OCI-LY1 (cell line): Measurements from ENCODE around the gene PRPF4.

Experiments used
- H2AFZ ChIP-seq: fragments of 200-600 bp; sonication (generic), shearing (Covaris generic); 2 replicates; pipeline ENCODE4 v1.6.0; 2014; ENCODE audit warnings: antibody characterized with exemption, mild to moderate bottlenecking, low read length
- H3F3A ChIP-seq: fragments of 200-600 bp; sonication (generic), shearing (Covaris generic); 2 replicates; pipeline ENCODE4 v1.6.0; 2014; ENCODE audit warnings: mild to moderate bottlenecking, antibody characterized with exemption, low read length, moderate library complexity; ENCODE audit not compliant: insufficient read depth
- H3K27ac ChIP-seq: fragments of 200-600 bp; sonication (generic); 2 replicates; pipeline ENCODE4 v1.5.1; 2014; ENCODE audit warnings: low read length, mixed run types, mild to moderate bottlenecking, low read depth; ENCODE audit not compliant: poor library complexity, severe bottlenecking
- H3K27me3 ChIP-seq: fragments of 200-600 bp; sonication (generic); 2 replicates; pipeline ENCODE4 v1.6.0; 2014; ENCODE audit warnings: antibody characterized with exemption, mild to moderate bottlenecking, low read length, moderate library complexity; ENCODE audit not compliant: insufficient read depth
- H3K36me3 ChIP-seq: fragments of 200-600 bp; sonication (generic); 2 replicates; pipeline ENCODE4 v1.6.1; 2014; ENCODE audit warnings: mild to moderate bottlenecking, antibody characterized with exemption, low read length, moderate library complexity, mixed read lengths; ENCODE audit not compliant: insufficient read depth
- H3K4me1 ChIP-seq: fragments of 200-600 bp; sonication (generic); 2 replicates; pipeline ENCODE4 v1.5.1; 2014; ENCODE audit warnings: mild to moderate bottlenecking, low read length, moderate library complexity; ENCODE audit not compliant: insufficient read depth, severe bottlenecking
- H3K4me2 ChIP-seq: fragments of 200-600 bp; sonication (generic), shearing (Covaris generic); 2 replicates; pipeline ENCODE4 v1.6.1; 2014; ENCODE audit warnings: low read length
- H3K4me3 ChIP-seq: fragments of 200-600 bp; sonication (generic); 2 replicates; pipeline ENCODE4 v1.5.1; 2014; ENCODE audit warnings: low read length, low read depth, mild to moderate bottlenecking, mixed read lengths; ENCODE audit not compliant: poor library complexity, severe bottlenecking
- H3K79me2 ChIP-seq: fragments of 200-600 bp; shearing (Covaris generic); 2 replicates; pipeline ENCODE4 v1.6.1; 2016; ENCODE audit warnings: mixed run types, low read length, mixed read lengths; ENCODE audit not compliant: insufficient read depth
- H3K9ac ChIP-seq: fragments of 200-600 bp; sonication (generic), shearing (Covaris generic); 2 replicates; pipeline ENCODE4 v1.6.1; 2014; ENCODE audit warnings: mild to moderate bottlenecking, low read length, mixed read lengths
- H3K9me2 ChIP-seq: fragments of 200-600 bp; sonication (generic), shearing (Covaris generic); 2 replicates; pipeline ENCODE4 v1.6.1; 2014; ENCODE audit warnings: low read depth, mild to moderate bottlenecking, low read length, mixed read lengths
- H3K9me3 ChIP-seq: fragments of 200-600 bp; shearing (Covaris generic); 2 replicates; pipeline ENCODE4 v1.6.1; 2014; ENCODE audit warnings: low read length, mixed read lengths
- H4K20me1 ChIP-seq: fragments of 200-600 bp; sonication (generic), shearing (Covaris generic); 2 replicates; pipeline ENCODE4 v1.6.0; 2016; ENCODE audit warnings: mild to moderate bottlenecking, low read length; ENCODE audit not compliant: insufficient read depth
- EZH2 ChIP-seq: fragments of 200-600 bp; sonication (generic), shearing (Covaris generic); IDR thresholded peaks from 2 replicates; pipeline ENCODE4 v1.8.0; 2017; ENCODE audit warnings: borderline replicate concordance, mixed run types, mild to moderate bottlenecking, antibody characterized with exemption, low read length, moderate library complexity, mixed read lengths
- TF ChIP-seq, protein P1 (sequence below): fragments of 200-600 bp; sonication (generic), shearing (Covaris generic); IDR thresholded peaks from 2 replicates; pipeline ENCODE4 v1.5.1; 2017; ENCODE audit warnings: mild to moderate bottlenecking, antibody characterized with exemption, low read length, moderate library complexity, mixed read lengths

The PRPF4 gene

DNA sequence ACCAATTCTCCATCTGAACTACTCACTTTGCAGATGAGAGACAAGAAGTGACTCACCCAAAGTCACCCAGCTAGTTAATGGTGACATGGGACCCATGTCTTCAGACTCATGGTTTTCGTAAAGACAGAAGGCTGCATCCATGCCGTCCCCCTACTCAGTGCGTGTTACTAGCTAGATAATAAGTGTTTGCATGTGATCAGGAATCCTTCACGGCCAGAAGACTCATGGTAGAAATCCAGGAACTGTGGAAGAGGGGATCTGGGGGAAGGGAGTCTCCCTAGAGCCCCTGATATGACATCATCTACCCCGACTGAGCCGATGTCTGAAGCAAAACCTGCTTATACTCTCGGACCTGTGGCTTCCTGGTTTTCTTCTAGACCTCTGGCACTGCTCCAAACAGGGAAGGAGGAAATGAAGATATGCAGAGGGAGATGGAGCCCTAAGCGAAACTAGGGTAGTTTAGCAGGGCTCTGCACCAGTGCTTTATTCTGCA is 24.4 kb downstream of the PRPF4 start:
- H3K27me3 ChIP-seq, result peaks cover 4% of the 10 kb centered on the region
- H2AFZ ChIP-seq, result no peak overlapping the region
- no peaks in the 10 kb centered on the region for H3K79me2 ChIP-seq
- H3K36me3 ChIP-seq, result no peaks in the 10 kb centered on the region; the same call in 1 of the 2 replicates
- H3F3A ChIP-seq, result no peaks in the 10 kb centered on the region
- H3K27ac ChIP-seq, result no peak overlapping the region
- no peaks in the 10 kb centered on the region for H3K9me2 ChIP-seq
- H3K9me3 ChIP-seq, result no peaks in the 10 kb centered on the region
- no peaks in the 10 kb centered on the region for H4K20me1 ChIP-seq
- no peak overlapping the region for H3K9ac ChIP-seq
- H3K4me2 ChIP-seq, result no peak overlapping the region
- no peak overlapping the region for H3K4me3 ChIP-seq
- TF ChIP-seq, protein P1, sequence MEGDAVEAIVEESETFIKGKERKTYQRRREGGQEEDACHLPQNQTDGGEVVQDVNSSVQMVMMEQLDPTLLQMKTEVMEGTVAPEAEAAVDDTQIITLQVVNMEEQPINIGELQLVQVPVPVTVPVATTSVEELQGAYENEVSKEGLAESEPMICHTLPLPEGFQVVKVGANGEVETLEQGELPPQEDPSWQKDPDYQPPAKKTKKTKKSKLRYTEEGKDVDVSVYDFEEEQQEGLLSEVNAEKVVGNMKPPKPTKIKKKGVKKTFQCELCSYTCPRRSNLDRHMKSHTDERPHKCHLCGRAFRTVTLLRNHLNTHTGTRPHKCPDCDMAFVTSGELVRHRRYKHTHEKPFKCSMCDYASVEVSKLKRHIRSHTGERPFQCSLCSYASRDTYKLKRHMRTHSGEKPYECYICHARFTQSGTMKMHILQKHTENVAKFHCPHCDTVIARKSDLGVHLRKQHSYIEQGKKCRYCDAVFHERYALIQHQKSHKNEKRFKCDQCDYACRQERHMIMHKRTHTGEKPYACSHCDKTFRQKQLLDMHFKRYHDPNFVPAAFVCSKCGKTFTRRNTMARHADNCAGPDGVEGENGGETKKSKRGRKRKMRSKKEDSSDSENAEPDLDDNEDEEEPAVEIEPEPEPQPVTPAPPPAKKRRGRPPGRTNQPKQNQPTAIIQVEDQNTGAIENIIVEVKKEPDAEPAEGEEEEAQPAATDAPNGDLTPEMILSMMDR, result no peak
- no peak for TF ChIP-seq EZH2
- peaks cover 7% of the 10 kb centered on the region for H3K4me1 ChIP-seq

DNA sequence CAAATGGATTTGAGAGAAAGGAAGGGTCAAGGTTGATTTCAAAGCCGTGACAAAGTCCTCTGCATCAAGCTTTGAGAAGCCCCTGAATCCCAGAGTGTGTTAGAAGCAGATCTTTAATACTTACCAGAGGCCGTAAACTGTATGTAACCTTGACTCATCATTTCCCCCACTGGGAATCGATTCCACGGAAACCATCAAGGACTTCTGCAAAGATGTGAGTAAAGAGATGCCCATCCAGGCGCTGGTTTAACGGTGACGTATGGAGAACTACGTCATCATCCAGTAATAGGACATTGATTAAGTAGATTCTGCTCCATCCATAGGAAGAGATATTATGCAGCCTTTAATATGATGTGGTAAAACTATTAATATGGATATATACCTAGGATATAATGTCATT is 26.1 kb downstream of the PRPF4 start:
- H3F3A ChIP-seq, result no peaks in the 10 kb centered on the region
- no peaks in the 10 kb centered on the region for H3K79me2 ChIP-seq
- H3K4me2 ChIP-seq, result no peak overlapping the region
- H2AFZ ChIP-seq, result no peak overlapping the region
- H3K9ac ChIP-seq, result no peak overlapping the region
- no peaks in the 10 kb centered on the region for H3K36me3 ChIP-seq
- no peak for TF ChIP-seq EZH2
- TF ChIP-seq, protein P1, result no peak
- peaks cover 7% of the 10 kb centered on the region for H3K4me1 ChIP-seq
- no peak overlapping the region for H3K27ac ChIP-seq
- no peaks in the 10 kb centered on the region for H4K20me1 ChIP-seq
- H3K9me3 ChIP-seq, result no peaks in the 10 kb centered on the region
- H3K9me2 ChIP-seq, result no peaks in the 10 kb centered on the region
- H3K4me3 ChIP-seq, result no peak overlapping the region
- H3K27me3 ChIP-seq, result peaks cover 4% of the 10 kb centered on the region

DNA sequence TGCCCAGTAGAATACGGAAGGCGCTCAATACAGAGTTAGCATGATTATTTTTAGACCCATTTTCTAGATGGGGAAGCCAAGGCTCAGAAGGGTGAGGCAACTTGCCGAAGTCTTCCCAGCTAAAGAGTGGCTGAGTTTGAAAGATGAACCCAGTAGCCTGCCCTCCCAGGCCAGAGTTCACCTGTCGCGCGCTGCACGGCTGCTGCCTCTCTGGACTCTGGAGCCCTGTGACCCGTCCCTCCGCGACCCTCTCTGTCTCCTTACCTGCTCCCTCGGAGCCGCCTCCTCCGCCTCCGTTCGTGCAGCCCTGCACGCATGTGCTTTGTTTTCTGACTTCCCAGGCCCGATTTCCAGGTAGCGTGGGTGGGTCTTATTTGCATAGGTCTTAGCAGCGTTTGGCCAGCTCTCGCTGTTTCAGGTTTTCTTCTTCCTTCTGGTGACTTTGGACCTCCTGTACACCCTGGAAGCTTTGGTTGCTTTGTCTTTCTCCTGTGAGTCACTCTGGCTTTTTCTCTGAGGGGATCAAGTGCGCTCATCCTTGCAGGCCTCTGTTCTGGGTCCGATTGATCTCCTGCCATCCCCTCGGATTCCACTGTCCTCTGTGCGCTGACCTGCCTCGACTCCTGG is 27.4 kb downstream of the PRPF4 start, which contains the start of gene RNF183:
TSS of gene RNF183 (minus strand) at position 585 of the 627 bp plus-strand sequence. CDS start 5,192 bp downstream, outside the sequence.
- no peaks in the 10 kb centered on the region for H3K9me2 ChIP-seq
- H3K4me3 ChIP-seq, result peak within 1 kb of the TSS; percentile 24
- peaks cover 4% of the 10 kb centered on the region for H3K27me3 ChIP-seq
- H3K9ac ChIP-seq, result no peak within 1 kb of the TSS
- H2AFZ ChIP-seq, result no peak within 1 kb of the TSS
- peak within 1 kb of the TSS; percentile 53 for H3K4me2 ChIP-seq
- H3K27ac ChIP-seq, result no peak within 1 kb of the TSS
- H3K36me3 ChIP-seq, result no peaks in the 10 kb centered on the region
- no peaks in the 10 kb centered on the region for H3K9me3 ChIP-seq
- TF ChIP-seq, protein P1, result no peak
- no peak for TF ChIP-seq EZH2
- H4K20me1 ChIP-seq, result no peaks in the 10 kb centered on the region
- H3F3A ChIP-seq, result no peaks in the 10 kb centered on the region
- no peaks in the 10 kb centered on the region for H3K79me2 ChIP-seq
- peaks cover 7% of the 10 kb centered on the region for H3K4me1 ChIP-seq
